CD4-positive, alpha-beta T cell treated with Interleukin-15 for 4 hours (primary cell): Measurements from ENCODE around the gene CYB5R3.
"Not testable (repeated sequence)": the region's sequence is repeated elsewhere in the genome, so short reads cannot be mapped to it uniquely, and the experiment has no call there.

Experiments
- DNase-seq: peaks from one replicate; pipeline ENCODE4 v3.0.0-alpha.2; 2020; ENCODE audit warnings: low spot score

Gene CYB5R3

GRCh38 chr22:42567950-42568349 lies 81.2 kb downstream of the CYB5R3 start:
- not testable (repeated sequence) for DNase-seq
